Naive thymus-derived CD8-positive, alpha-beta T cell (primary cell): Measurements from ENCODE around the gene ID1. TPM values are rescaled to one million over a fixed set of nuclear protein-coding genes. Genes with fewer than 3 reads are reported as not detected.
"Not testable (repeated sequence)": the region's sequence is repeated elsewhere in the genome, so short reads cannot be mapped to it uniquely, and the experiment has no call there.

Experiments
- ATAC-seq, 2 donors: fragments of 150-1000 bp; cut with Tn5 transposase in 1 of 2; sonication (Bioruptor Pico), chemical (Tn5 transposase) in 1 of 2; 1 replicate in 1 of 2; 2 replicates in 1 of 2; pipeline ENCODE4 v1.10.0; 2021; ENCODE audit warnings: mild to moderate bottlenecking in 2 of 2, moderate library complexity in 2 of 2
- POLR2A ChIA-PET: fragments of 350-600 bp; sonication (Branson Sonifier 250); formaldehyde crosslinking; loops from one replicate; lab custom pipeline; 2021; ENCODE audit warnings: antibody characterized with exemption; lab: Charles Lee
- DNase-seq, 10 donors: peaks; one replicate each; pipeline versions ENCODE4 v3.0.0 to v3.0.0-alpha.2; 2020 to 2022
- H3K27ac Mint-ChIP-seq, 10 donors: one replicate each; pipeline ENCODE4 v1.8.0; 2020 to 2022; ENCODE audit warnings: mild to moderate bottlenecking in 10 of 10, mixed read lengths in 10 of 10, moderate library complexity in 4 of 10, inconsistent platforms in 1 of 10
- H3K27me3 Mint-ChIP-seq, 5 donors: one replicate each; pipeline ENCODE4 v1.8.0; 2021 to 2022; ENCODE audit warnings: mixed read lengths in 5 of 5
- H3K36me3 Mint-ChIP-seq, 3 donors: one replicate each; pipeline ENCODE4 v1.8.0; 2020 to 2022; ENCODE audit warnings: mixed read lengths in 3 of 3, mild to moderate bottlenecking in 2 of 3, inconsistent platforms in 1 of 3
- H3K4me1 Mint-ChIP-seq, 4 donors: one replicate each; pipeline ENCODE4 v1.8.0; 2021 to 2022; ENCODE audit warnings: mixed read lengths in 4 of 4
- H3K4me3 Mint-ChIP-seq, 10 donors: one replicate each; pipeline ENCODE4 v1.8.0; 2020 to 2022; ENCODE audit warnings: mild to moderate bottlenecking in 10 of 10, mixed read lengths in 10 of 10, moderate library complexity in 6 of 10, inconsistent platforms in 1 of 10
- H3K9me3 Mint-ChIP-seq, 9 donors: one replicate each; pipeline ENCODE4 v1.8.0; 2020 to 2022; ENCODE audit warnings: mixed read lengths in 9 of 9, mild to moderate bottlenecking in 3 of 9, inconsistent platforms in 1 of 9, moderate library complexity in 1 of 9
- polyA plus RNA-seq, 3 donors: library from polyadenylated mRNA; unstranded; fragments of 300-500 nt; fragmentation: Illumina TruSeq; gene quantifications; one replicate each; pipeline ENCODE4 v1.2.3, GENCODE V29; 2021
- total RNA-seq, 8 experiments: library from RNA in 2 of 8; stranded (reverse) in 2 of 8; gene quantifications; one replicate each; pipeline ENCODE4 v1.2.3 and lab custom pipeline; 2021 to 2026

The ID1 gene
- total and polyA plus RNA-seq, 5 experiments from 2014 or later: 0.29 to 1.3 (median 0.87) TPM

DNA sequence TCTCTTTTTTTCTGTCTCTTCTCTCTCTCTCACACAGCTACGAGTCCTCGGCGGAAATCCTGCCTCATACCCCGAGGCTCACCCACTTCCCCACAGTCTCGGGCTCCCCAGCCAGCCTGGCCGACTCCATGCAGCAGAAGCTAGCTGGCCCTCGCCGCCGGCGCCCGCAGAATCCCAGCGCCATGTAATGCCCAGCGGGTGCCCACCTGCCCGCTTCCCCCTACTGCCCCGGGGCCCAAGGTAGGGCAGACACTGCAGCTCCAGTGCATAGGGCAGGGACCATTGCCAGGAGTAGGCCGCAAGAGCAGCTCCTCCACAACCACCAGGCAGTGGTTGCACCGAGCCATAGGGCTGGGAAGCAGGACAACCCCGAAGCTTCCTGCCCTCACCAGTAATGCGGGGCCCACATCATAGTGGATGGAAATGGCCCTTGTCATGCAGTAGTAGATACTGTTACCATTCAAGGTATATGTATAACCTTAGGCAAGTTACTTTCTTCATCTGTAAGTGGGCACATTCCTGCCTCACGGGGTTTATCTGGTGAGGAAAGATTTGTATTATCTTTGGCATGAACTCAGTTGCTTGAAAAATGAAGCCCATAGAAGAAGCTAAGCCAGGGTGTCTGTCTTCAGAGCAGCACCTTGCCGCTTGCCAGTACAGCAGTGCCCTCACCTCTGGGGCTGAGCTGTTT is 36.9 kb upstream of the ID1 start:
- POLR2A ChIA-PET: interaction anchor here (0.7 to 4.3 kb wide), 4 partner anchors 9 to 44 kb away, joined by 3 to 36 read pairs (median 4); partner anchors contain the start of gene ID1
- H3K36me3 Mint-ChIP-seq: peaks cover 0 to 40% (median 3%) of the 10 kb centered on the region in 3 donors

DNA sequence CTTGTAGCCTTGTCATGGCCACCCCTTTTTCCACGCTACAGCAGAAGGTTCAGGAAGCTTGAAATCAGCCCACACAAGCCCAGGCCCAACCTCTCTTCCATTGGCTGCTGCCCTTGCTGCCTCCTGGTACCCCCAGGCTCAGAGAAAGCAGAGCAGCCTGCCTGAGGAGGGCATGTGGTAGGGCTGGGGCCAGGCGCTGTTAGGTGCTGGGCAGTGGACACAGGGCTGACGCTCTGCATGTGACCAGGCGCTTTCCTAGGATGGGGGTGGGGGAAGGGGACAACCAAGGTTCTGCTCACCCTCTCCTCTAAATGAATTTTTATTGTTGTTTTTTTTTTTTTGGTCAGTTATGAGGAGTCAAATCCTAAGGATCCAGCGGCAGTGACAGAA is 36.3 kb upstream of the ID1 start:
- Mint-ChIP-seq H3K9me3 (no peaks in the 10 kb centered on the region), H3K27ac (peak overlapping the region in 3 of 10 donors; percentile 45 to 73 (median 63)), H3K36me3 (peaks cover 0 to 37% (median 3%) of the 10 kb centered on the region in 3 donors), H3K4me3 (no peak overlapping the region), H3K4me1 (peaks cover 3 to 32% (median 22%) of the 10 kb centered on the region in 4 donors), H3K27me3 (no peaks in the 10 kb centered on the region)
- POLR2A ChIA-PET: interaction anchor here (0.9 to 4.3 kb wide), 3 partner anchors 9 to 43 kb away, joined by 3 to 36 read pairs (median 4); no protein-coding TSS in a partner anchor
- DNase-seq (no peak), ATAC-seq (no peak)

More for the DNA sequence above, 36.9 kb upstream of the ID1 start:
- peak overlapping the region in 7 of 10 donors; percentile 14 to 83 (median 52) for H3K27ac Mint-ChIP-seq
- no peaks in the 10 kb centered on the region for H3K9me3 Mint-ChIP-seq
- no peak for ATAC-seq
- H3K27me3 Mint-ChIP-seq: no peaks in the 10 kb centered on the region
- H3K4me1 Mint-ChIP-seq: peaks cover 3 to 27% (median 16%) of the 10 kb centered on the region in 4 donors
- no peak for DNase-seq
- peak overlapping the region in 1 of 10 donors; percentile 23 for H3K4me3 Mint-ChIP-seq

DNA sequence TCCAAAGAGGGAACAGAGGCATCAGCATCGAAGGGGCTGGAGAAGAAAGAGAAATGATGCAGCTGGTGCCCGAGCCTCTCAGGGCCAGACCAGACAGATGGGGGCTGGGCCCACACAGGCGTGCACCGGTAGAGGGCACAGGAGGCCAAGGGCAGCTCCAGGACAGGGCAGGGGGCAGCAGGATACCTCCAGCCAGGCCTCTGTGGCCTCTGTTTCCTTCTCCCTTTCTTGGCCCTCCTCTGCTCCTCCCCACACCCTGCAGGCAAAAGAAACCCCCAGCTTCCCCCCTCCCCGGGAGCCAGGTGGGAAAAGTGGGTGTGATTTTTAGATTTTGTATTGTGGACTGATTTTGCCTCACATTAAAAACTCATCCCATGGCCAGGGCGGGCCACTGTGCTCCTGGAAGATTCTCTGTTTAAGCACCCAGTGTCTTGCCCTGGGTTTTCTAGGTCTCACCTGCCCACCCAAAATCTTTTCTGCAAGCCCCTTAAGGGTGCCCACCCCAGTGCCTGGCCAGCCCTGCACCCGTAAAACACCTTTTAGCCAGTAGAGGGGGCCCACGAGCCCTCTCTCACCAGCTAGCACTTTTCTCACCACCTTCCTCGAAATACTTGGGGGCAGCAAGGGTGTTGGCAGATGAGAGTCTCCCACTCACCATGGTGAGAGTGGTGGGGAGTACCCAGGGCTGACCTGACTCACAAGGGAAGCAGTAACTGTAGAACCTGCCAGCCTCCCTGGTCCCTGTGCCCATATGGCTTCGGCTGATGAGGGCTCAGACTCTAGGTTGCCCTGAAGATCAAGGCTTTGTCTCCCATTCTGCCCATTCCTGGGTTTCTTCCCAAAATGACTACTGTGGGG is 35.7 kb upstream of the ID1 start:
- POLR2A ChIA-PET: interaction anchor here (0.9 to 4.3 kb wide), 3 partner anchors 8 to 43 kb away, joined by 3 to 36 read pairs (median 4); partner anchors contain the start of gene ID1
- peaks cover 3 to 35% (median 26%) of the 10 kb centered on the region in 4 donors for H3K4me1 Mint-ChIP-seq
- peaks cover 0 to 33% (median 3%) of the 10 kb centered on the region in 3 donors for H3K36me3 Mint-ChIP-seq
- H3K27ac Mint-ChIP-seq: peak overlapping the region in 4 of 10 donors; percentile 19 to 90 (median 70)
- peak; percentile 33 to 45 for ATAC-seq
- H3K4me3 Mint-ChIP-seq: no peak overlapping the region
- DNase-seq: peak; percentile 41 to 77 (median 68)
- H3K9me3 Mint-ChIP-seq: no peaks in the 10 kb centered on the region
- H3K27me3 Mint-ChIP-seq: no peaks in the 10 kb centered on the region

DNA sequence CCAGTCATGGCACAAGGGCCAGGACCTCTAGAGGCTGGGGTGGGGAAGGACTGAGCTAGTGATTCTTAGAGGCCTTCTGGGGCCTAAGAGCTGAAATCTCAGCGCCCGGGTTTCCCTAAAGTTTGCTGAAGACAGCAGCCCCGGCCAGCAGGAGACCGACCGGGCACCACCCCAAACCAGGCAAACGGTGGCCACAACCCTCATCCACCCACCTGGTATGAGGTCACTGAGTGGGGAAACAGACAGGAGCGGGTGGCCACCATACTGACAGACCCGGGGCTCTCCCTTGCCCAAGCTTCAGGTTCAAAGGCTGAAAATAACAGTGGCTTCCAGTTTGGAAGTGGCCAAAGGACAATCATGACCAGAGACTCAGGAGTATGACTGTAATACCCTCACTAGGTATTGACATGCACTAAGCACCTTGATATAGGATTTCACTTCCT is 35.0 kb upstream of the ID1 start:
- peaks cover 0 to 26% (median 3%) of the 10 kb centered on the region in 3 donors for H3K36me3 Mint-ChIP-seq
- H3K9me3 Mint-ChIP-seq: no peaks in the 10 kb centered on the region
- ATAC-seq (no peak), DNase-seq (no peak)
- H3K4me1 Mint-ChIP-seq: peaks cover 3 to 35% (median 25%) of the 10 kb centered on the region in 4 donors
- POLR2A ChIA-PET: interaction anchor here (0.9 to 4.3 kb wide), 2 partner anchors 35 to 42 kb away, joined by 3 to 36 read pairs; partner anchors contain the start of gene ID1
- no peaks in the 10 kb centered on the region for H3K27me3 Mint-ChIP-seq
- H3K27ac Mint-ChIP-seq: peak overlapping the region in 4 of 10 donors; percentile 19 to 78 (median 62)
- no peak overlapping the region for H3K4me3 Mint-ChIP-seq

DNA sequence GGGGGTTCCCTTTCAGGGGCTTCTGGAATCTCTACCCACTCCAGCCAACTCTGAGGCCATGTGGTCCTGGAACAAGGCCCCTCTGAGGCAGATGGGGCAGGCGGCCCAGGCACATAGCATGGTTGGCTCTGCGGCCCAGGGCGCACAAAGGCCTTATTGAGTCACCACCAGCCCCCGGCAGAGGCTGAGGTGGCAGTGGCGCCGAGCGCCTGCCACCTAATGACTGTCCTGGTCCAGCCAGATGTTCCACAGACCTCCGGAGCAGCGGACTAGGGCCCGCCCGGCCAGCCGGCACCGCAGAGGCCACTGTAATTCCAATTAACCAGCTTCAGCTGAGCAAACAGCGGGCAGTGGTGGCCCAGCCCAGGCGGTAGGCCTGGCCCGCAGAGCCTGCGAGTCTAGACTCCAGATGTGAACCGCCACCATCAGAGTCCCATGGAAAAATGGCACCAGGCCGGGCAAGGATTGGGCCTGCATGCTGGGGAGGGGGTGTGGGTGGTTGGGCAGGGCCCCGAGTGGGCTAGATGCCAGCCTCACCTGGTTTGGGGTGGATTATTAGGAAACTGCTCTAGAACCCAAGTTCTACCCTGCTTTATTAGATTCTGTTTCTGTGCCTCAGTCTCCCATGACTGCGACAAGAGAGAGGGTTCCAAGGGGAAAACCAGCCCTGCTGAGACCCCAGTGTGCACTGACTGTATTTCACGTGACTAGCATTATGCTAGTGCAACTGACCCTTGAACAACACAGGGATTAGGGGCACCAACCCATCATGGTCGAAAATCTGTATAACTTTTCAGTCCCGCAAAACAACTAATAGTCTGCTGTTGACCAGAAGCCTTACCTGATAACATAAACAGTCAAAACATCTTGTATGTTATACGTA is 34.1 kb upstream of the ID1 start:
- DNase-seq: no peak
- Mint-ChIP-seq H3K9me3 (no peaks in the 10 kb centered on the region), H3K27ac (peak overlapping the region in 8 of 10 donors; percentile 4 to 88 (median 53)), H3K27me3 (no peaks in the 10 kb centered on the region), H3K4me1 (peaks cover 3 to 35% (median 25%) of the 10 kb centered on the region in 4 donors), H3K4me3 (peak overlapping the region in 9 of 10 donors; percentile 11 to 90 (median 82)), H3K36me3 (peaks cover 0 to 19% (median 0%) of the 10 kb centered on the region in 3 donors)
- POLR2A ChIA-PET: interaction anchor here (0.8 to 4.3 kb wide), 5 partner anchors 34 to 152 kb away, joined by 3 to 36 read pairs (median 14); partner anchors contain the start of genes BCL2L1 and ID1
- no peak for ATAC-seq

DNA sequence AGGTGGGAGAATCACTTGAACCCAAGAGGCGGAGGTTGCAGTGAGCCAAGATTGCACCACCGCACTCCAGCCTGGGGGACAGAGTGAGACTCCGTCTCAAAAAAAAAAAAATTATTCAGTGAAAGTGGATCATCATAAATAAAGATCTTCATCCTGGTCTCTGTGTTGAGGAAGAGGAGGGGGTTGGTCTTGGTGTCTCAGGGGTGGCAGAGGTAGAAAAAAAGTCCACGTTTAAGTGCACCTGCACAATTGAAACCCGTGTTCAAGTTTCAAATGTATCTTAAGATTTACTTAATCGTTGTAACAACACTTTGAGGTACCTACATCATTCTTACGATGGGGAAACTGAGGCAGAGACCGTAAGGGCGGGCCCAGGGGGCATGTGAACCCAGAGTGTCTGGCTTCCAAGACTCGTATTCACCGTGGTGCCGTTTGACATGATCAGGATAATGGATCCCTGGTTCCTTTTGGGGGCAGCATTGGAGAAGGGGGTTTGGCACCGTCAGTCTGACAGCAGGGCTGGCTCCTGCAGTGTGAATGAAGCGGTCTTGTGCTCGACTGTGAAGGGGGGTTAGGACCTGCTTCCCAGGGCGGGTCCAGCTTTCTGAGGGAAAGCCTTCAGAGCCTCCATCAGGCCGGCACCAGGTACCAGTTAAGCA is 32.9 kb upstream of the ID1 start:
- ATAC-seq (peak; percentile 1), DNase-seq (peak in 2 of 10 donors; percentile 10 to 28)
- peaks cover 0 to 13% (median 0%) of the 10 kb centered on the region in 3 donors for H3K36me3 Mint-ChIP-seq
- H3K9me3 Mint-ChIP-seq: no peaks in the 10 kb centered on the region
- H3K27me3 Mint-ChIP-seq: no peaks in the 10 kb centered on the region
- POLR2A ChIA-PET: interaction anchor here (0.8 to 3.2 kb wide), 9 partner anchors 10 to 151 kb away, joined by 3 to 25 read pairs (median 8); partner anchors contain the start of genes BCL2L1 and ID1
- peak overlapping the region; percentile 75 to 92 (median 88) for H3K27ac Mint-ChIP-seq
- peak overlapping the region; percentile 80 to 91 (median 86) for H3K4me3 Mint-ChIP-seq
- H3K4me1 Mint-ChIP-seq: peaks cover 3 to 30% (median 26%) of the 10 kb centered on the region in 4 donors

DNA sequence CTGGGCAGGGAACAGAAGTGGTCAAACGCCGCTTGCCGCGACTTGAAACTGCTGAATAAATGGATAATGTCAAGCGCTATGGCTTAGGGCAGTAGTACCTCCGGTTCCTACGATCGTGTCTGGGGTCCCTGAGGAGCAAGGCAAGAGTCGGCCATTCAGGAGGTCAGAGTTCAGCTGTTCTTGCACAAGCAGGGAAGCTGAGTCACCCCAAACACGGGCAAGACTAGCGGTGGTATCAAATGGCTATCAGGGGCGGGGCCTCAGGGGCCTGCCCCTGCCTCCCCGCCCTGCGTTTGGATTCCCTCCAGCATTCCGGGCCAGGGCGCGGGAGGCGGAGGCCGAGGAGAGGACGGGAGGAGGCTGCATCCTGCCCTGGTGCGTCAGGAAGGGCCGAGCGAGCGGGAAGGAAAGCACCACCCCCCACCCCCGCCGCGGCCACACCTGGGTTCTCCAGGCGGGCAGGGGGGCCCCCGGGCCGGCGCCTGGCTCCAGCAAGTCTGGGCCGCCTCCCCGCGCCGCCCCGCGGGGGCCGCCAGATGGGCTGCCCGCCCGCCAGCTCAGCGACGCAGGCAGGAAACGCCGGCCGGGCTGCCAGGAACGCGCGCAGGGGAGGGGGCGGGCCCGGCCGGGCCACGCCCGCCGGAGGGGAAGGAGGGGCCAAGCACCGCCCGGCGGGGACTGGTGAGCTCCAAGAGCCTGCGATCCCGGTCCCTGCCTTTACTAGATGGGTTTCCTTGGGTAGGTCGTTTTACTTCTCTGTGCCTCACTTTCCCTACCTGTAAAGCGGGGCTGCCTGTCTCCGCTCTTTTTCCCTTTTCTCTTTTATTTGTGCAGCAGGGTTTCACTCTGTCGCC is 32.2 kb upstream of the ID1 start:
- Mint-ChIP-seq H3K36me3 (peaks cover 0 to 8% (median 0%) of the 10 kb centered on the region in 3 donors), H3K27me3 (no peaks in the 10 kb centered on the region), H3K4me1 (peaks cover 6 to 35% (median 25%) of the 10 kb centered on the region in 4 donors), H3K4me3 (peak overlapping the region; percentile 84 to 93 (median 90)), H3K9me3 (no peaks in the 10 kb centered on the region), H3K27ac (peak overlapping the region; percentile 85 to 94 (median 90))
- POLR2A ChIA-PET: interaction anchor here (0.7 to 3.2 kb wide), 12 partner anchors 9 to 150 kb away, joined by 3 to 25 read pairs (median 5); partner anchors contain the start of genes BCL2L1 and ID1
- peak; percentile 86 to 87 for ATAC-seq
- peak; percentile 65 to 88 (median 82) for DNase-seq

DNA sequence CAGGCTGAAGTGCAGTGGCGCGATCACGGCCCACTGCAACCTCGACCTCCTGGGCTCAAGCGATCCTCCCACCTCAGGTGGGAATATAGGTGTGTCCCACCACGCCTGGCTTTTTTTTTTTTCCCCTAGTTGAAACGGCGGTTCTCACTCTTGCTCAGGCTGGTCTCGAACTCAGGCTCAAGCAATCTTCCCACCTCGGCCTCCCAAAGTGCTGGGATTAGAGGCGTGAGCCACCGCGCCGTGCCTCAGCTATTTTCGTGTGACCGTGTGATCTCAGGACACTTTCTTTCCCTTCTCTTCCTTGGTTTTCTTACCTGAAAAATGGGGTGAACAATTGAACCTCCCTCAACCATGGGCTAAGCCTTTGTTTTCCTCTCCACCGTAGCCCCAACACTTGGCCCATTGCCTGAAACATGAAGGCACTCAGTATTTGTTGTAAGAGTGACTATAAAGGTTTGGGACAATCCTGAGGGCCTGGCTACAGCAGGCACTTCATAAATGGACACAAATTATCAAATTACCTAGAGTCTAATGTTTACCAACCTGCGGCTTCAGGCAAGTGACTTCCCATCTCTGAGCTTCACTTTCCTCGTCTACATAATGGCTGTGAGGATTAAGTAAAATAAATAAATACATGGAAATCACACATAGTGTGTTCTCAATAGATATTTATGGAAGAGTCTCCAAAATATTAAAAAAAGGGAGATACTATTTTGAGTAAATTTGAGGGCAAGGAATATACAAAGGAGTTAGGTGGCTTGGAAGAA is 31.4 kb upstream of the ID1 start:
- H3K4me3 Mint-ChIP-seq: peak overlapping the region; percentile 84 to 93 (median 90)
- DNase-seq (no peak), ATAC-seq (peak in 1 of 2 donors; percentile 10)
- no peaks in the 10 kb centered on the region for H3K27me3 Mint-ChIP-seq
- H3K9me3 Mint-ChIP-seq: no peaks in the 10 kb centered on the region
- H3K4me1 Mint-ChIP-seq: peaks cover 6 to 36% (median 24%) of the 10 kb centered on the region in 4 donors
- peak overlapping the region; percentile 63 to 94 (median 90) for H3K27ac Mint-ChIP-seq
- POLR2A ChIA-PET: interaction anchor here (0.7 to 3.2 kb wide), 11 partner anchors 10 to 150 kb away, joined by 3 to 25 read pairs (median 5); partner anchors contain the start of genes BCL2L1 and ID1
- peaks cover 0 to 6% (median 0%) of the 10 kb centered on the region in 3 donors for H3K36me3 Mint-ChIP-seq

DNA sequence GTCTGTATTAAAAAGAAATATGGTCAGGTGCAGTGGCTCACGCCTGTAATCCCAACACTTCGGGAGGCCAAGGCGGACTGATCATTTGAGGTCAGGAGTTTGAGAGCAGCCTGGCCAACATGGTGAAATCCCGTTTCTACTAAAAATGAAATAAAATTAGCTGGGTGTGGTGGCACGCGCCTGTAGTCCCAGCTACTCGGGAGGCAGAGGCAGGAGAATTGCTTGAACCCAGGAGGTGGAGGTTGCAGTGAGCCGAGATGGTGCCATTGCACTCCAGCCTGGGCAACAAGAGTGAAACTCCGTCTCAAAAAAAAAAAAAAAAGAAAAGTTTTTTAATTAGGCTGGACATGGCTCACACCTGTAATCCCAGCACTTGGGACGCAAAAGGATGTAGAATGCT is 30.1 kb upstream of the ID1 start:
- POLR2A ChIA-PET, H3K4me3 Mint-ChIP-seq, H3K9me3 Mint-ChIP-seq, H3K36me3 Mint-ChIP-seq, ATAC-seq, H3K27me3 Mint-ChIP-seq, H3K27ac Mint-ChIP-seq, DNase-seq: not testable (repeated sequence)
- peaks cover 6 to 38% (median 24%) of the 10 kb centered on the region in 4 donors for H3K4me1 Mint-ChIP-seq
